Neutrophil (primary cell): ENCODE results near the gene PPM1L.
A peak's percentile ranks its signal among the peaks of the same experiment; 100 is the strongest.
"Not testable (repeated sequence)": the region's sequence is repeated elsewhere in the genome, so short reads cannot be mapped to it uniquely, and the experiment has no call there.

Source experiments
- H3K27ac ChIP-seq: fragments of 200-600 bp; sonication (generic); 2 replicates; pipeline ENCODE4 v1.5.1; 2016; ENCODE audit warnings: mild to moderate bottlenecking, moderate library complexity
- H3K27me3 ChIP-seq: fragments of 200-600 bp; sonication (generic); 2 replicates; pipeline ENCODE4 v1.6.0; 2016; ENCODE audit warnings: mild to moderate bottlenecking
- H3K36me3 ChIP-seq: fragments of 200-600 bp; sonication (generic); 2 replicates; pipeline ENCODE4 v1.5.1; 2017
- H3K4me1 ChIP-seq, 2 experiments: fragments of 200-600 bp in 1 of 2; sonication (generic) in 1 of 2; 1 replicate in 1 of 2; 2 replicates in 1 of 2; pipeline versions ENCODE4 v1.5.1 to v1.6.1; 2013 to 2016; ENCODE audit warnings: low read depth in 1 of 2, low read length in 1 of 2, mild to moderate bottlenecking in 1 of 2, moderate library complexity in 1 of 2; ENCODE audit not compliant: control insufficient read depth in 1 of 2, insufficient read depth in 1 of 2
- H3K4me3 ChIP-seq, 2 experiments: fragments of 200-600 bp in 1 of 2; sonication (generic) in 1 of 2; 1 replicate in 1 of 2; 2 replicates in 1 of 2; pipeline ENCODE4 v1.5.1; 2013 to 2016; ENCODE audit warnings: low read depth in 1 of 2, low read length in 1 of 2, mild to moderate bottlenecking in 1 of 2, moderate library complexity in 1 of 2
- H3K9me3 ChIP-seq: fragments of 200-600 bp; sonication (generic); 2 replicates; pipeline ENCODE4 v1.5.1; 2016
- CTCF ChIP-seq: fragments of 200-600 bp; sonication (generic); IDR thresholded peaks from 2 replicates; pipeline ENCODE4 v1.5.1; 2016; ENCODE audit warnings: antibody characterized with exemption

Gene PPM1L

GRCh38 chr3:160755776-160756304 is at the start of gene PPM1L:
TSS of gene PPM1L (plus strand) at chr3:160756231.
- Histone ChIP-seq H3K4me1 (peaks cover 23 to 27% of the 10 kb centered on the region in 2 experiments), H3K9me3 (no peaks in the 10 kb centered on the region), H3K27ac (peak within 1 kb of the TSS; percentile 80), H3K36me3 (no peaks in the 10 kb centered on the region), H3K4me3 (peak within 1 kb of the TSS; percentile 82 to 86), H3K27me3 (peaks cover 20% of the 10 kb centered on the region)
- no peak for TF ChIP-seq CTCF

GRCh38 chr3:160707187-160707794 is 48.7 kb upstream of the PPM1L start:
- H3K4me1 ChIP-seq: no peaks in the 10 kb centered on the region
- H3K4me3 ChIP-seq: no peak overlapping the region
- no peaks in the 10 kb centered on the region for H3K9me3 ChIP-seq
- no peak overlapping the region for H3K27ac ChIP-seq
- H3K27me3 ChIP-seq: peaks cover 48% of the 10 kb centered on the region
- TF ChIP-seq CTCF: no peak
- H3K36me3 ChIP-seq: no peaks in the 10 kb centered on the region

GRCh38 chr3:160709477-160710182 is 46.4 kb upstream of the PPM1L start:
- H3K36me3 ChIP-seq: no peaks in the 10 kb centered on the region
- peaks cover 48% of the 10 kb centered on the region for H3K27me3 ChIP-seq
- no peaks in the 10 kb centered on the region for H3K4me1 ChIP-seq
- H3K27ac ChIP-seq: no peak overlapping the region
- TF ChIP-seq CTCF: no peak
- H3K4me3 ChIP-seq: no peak overlapping the region
- H3K9me3 ChIP-seq: no peaks in the 10 kb centered on the region

- not testable (repeated sequence) for H3K9me3 ChIP-seq, H3K27ac ChIP-seq, H3K4me1 ChIP-seq, H3K36me3 ChIP-seq, H3K4me3 ChIP-seq
- H3K27me3 ChIP-seq: peaks cover 25% of the 10 kb centered on the region
Measured at GRCh38 chr3:160713144-160713543, 42.9 kb upstream of the PPM1L start.

- no peak overlapping the region for H3K4me3 ChIP-seq
- no peaks in the 10 kb centered on the region for H3K36me3 ChIP-seq
- TF ChIP-seq CTCF: no peak
- no peaks in the 10 kb centered on the region for H3K4me1 ChIP-seq
- no peaks in the 10 kb centered on the region for H3K27me3 ChIP-seq
- no peak overlapping the region for H3K27ac ChIP-seq
- no peaks in the 10 kb centered on the region for H3K9me3 ChIP-seq
Measured at GRCh38 chr3:160719710-160720109, 36.3 kb upstream of the PPM1L start.

GRCh38 chr3:160720123-160720746 is 35.8 kb upstream of the PPM1L start:
- H3K4me1 ChIP-seq: no peaks in the 10 kb centered on the region
- no peak overlapping the region for H3K27ac ChIP-seq
- TF ChIP-seq CTCF: no peak
- H3K27me3 ChIP-seq: no peaks in the 10 kb centered on the region
- no peaks in the 10 kb centered on the region for H3K36me3 ChIP-seq
- no peaks in the 10 kb centered on the region for H3K9me3 ChIP-seq
- H3K4me3 ChIP-seq: no peak overlapping the region
